NB4 (cell line): Measurements from ENCODE around the gene TEAD1.

Experiments
- DNase-seq: peaks from one replicate; pipeline ENCODE4 v3.0.0; 2010; ENCODE audit warnings: low read depth
- H3K4me3 ChIP-seq: one replicate; pipeline ENCODE4 v1.5.1; 2011; ENCODE audit warnings: mild to moderate bottlenecking, low read depth, low read length, moderate library complexity
- MAX ChIP-seq: IDR thresholded peaks from 2 replicates; pipeline ENCODE4 v1.6.1; 2011; ENCODE audit warnings: low read depth, low read length
- MYC ChIP-seq: IDR thresholded peaks from 2 replicates; pipeline ENCODE4 v1.6.1; 2011; ENCODE audit warnings: low read depth, low read length
- POLR2A ChIP-seq: IDR thresholded peaks from 2 replicates; pipeline ENCODE4 v1.6.1; 2011; ENCODE audit warnings: mild to moderate bottlenecking; ENCODE audit not compliant: insufficient read length; ENCODE audit errors: extremely low read depth
- TF ChIP-seq, protein P1 (sequence below): IDR thresholded peaks from one replicate; pipeline ENCODE4 v1.5.1; 2012; ENCODE audit warnings: low read depth, low read length

TEAD1 gene

GRCh38 chr11:12941671-12942070 is 267.4 kb downstream of the TEAD1 start:
- no peak for TF ChIP-seq MAX
- no peak for TF ChIP-seq MYC
- TF ChIP-seq, protein P1, sequence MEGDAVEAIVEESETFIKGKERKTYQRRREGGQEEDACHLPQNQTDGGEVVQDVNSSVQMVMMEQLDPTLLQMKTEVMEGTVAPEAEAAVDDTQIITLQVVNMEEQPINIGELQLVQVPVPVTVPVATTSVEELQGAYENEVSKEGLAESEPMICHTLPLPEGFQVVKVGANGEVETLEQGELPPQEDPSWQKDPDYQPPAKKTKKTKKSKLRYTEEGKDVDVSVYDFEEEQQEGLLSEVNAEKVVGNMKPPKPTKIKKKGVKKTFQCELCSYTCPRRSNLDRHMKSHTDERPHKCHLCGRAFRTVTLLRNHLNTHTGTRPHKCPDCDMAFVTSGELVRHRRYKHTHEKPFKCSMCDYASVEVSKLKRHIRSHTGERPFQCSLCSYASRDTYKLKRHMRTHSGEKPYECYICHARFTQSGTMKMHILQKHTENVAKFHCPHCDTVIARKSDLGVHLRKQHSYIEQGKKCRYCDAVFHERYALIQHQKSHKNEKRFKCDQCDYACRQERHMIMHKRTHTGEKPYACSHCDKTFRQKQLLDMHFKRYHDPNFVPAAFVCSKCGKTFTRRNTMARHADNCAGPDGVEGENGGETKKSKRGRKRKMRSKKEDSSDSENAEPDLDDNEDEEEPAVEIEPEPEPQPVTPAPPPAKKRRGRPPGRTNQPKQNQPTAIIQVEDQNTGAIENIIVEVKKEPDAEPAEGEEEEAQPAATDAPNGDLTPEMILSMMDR: no peak
- TF ChIP-seq POLR2A: no peak
- H3K4me3 ChIP-seq: no peak overlapping the region

DNA sequence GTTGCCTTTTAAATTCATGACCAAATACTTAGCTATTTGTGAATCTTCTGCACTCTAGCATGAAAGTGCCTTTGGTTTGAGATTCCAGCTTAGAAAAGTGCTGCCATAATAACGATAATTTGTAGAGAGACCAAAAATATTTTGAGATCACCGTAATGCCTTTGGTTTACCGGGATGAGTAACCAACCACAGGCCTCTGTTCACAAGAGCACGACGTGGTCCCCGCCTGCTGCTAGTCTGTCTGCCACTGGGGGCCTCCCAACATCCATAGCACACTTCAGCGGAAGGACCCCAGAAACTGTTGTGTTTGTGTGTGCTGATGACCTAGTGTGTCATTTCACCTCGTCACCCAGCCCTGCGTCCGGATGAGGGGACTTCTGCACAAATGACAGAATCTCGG is 267.9 kb downstream of the TEAD1 start:
- DNase-seq: no peak
- no peak overlapping the region for H3K4me3 ChIP-seq
- no peak for TF ChIP-seq POLR2A
- no peak for TF ChIP-seq MAX
- no peak for TF ChIP-seq MYC
- TF ChIP-seq, protein P1: no peak

More at GRCh38 chr11:12941671-12942070, 267.4 kb downstream of the TEAD1 start:
- no peak for DNase-seq

DNA sequence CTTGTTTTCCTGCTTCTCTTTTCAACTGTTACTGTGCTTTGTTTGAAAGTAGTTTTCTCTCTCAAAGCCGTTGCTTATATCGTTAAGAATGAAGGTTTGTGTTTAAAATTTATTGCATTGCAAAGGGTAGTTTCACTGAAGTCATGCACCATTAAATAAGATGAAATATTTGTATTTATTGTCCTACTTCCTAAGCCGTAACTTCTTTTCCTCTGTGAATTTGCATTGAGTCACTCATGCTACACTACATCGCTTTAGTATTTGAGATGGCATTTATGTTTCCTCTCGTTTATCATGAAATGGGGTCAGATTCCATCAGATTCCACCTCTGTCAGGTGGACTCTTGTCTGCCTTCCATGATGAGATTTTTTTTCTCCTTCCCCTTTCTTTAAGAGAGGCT is 269.1 kb downstream of the TEAD1 start:
- H3K4me3 ChIP-seq: no peak overlapping the region
- TF ChIP-seq POLR2A (no peak), MAX (no peak), MYC (no peak)
- TF ChIP-seq, protein P1: no peak
- no peak for DNase-seq

DNA sequence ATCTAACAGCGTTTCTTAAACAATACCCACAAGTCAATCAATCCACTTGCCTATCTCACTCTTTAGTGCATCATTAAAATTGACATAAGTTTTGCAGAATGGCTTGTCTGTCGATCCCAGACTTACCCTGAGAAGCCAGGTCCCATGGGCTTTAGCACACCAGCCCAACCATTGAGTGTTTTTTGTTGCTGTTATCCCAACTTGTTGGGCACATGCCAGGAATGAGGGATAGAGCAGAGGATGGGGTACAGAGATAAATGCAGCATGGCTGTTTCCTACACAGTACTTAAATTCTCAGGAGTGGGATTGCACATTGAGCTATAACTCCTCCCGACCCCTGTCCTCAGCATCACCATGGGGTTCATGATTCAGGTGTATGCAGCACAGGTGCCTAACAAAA is 270.7 kb downstream of the TEAD1 start:
- TF ChIP-seq, protein P1: no peak
- no peak for TF ChIP-seq MAX
- no peak for TF ChIP-seq MYC
- no peak for TF ChIP-seq POLR2A
- H3K4me3 ChIP-seq: no peak overlapping the region
- no peak for DNase-seq

DNA sequence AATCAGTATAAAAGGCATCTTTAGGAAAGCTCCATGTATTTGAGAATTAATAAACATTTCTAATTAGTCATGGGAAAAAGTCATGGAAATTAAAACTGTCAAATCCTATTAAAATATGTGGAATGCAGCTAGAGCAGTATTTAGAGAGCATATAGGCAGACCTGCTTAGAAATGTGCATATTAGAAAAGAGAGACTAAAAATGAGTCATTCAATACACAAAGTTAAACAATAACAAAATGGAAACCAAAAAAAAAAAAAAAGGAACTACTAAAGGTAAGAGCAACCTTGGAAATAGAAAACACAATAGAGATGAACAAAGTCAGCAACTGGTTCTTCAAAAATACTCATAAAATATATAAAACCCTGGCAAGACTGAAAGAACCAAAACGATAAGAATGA is 275.2 kb downstream of the TEAD1 start:
- no peak overlapping the region for H3K4me3 ChIP-seq
- no peak for DNase-seq
- no peak for TF ChIP-seq POLR2A
- no peak for TF ChIP-seq MAX
- TF ChIP-seq MYC: no peak
- TF ChIP-seq, protein P1: no peak

GRCh38 chr11:12950670-12951069 is 276.4 kb downstream of the TEAD1 start:
- no peak overlapping the region for H3K4me3 ChIP-seq
- TF ChIP-seq MYC (no peak), POLR2A (no peak), MAX (no peak)
- TF ChIP-seq, protein P1: no peak
- no peak for DNase-seq
